ENCODE measurements around the gene TMED6. TPM values are rescaled to one million over a fixed set of nuclear protein-coding genes. Genes with fewer than 3 reads are reported as not detected.

Gene TMED6
- total RNA-seq, 1 experiment from 2014 or later, result 0.91 TPM

GRCh38 chr16:69313469-69313868, 38.1 kb downstream of the TMED6 start:
- H3K36me3 ChIP-seq (ENCODE audit: control insufficient read depth in 1 of 2, insufficient read depth in 2 of 2, low read length in 2 of 2), result peaks cover 16 to 29% of the 10 kb centered on the region in 2 experiments; a peak in 3 of 4 replicates
- H3K4me3 ChIP-seq (replicated peaks in 1 of 2; ENCODE audit: low read depth in 1 of 2, low read length in 2 of 2), result no peak overlapping the region
- BruUV-seq (replicated peaks), result no TSS peak
- intact Hi-C loops (cut with micrococcal nuclease), result no loop called here
- no peak overlapping the region for H3K27ac ChIP-seq (ENCODE audit: low read depth, low read length)
- no peak overlapping the region for H2AFZ ChIP-seq (ENCODE audit: low read depth, low read length, poor library complexity, severe bottlenecking)
- H3K9me3 ChIP-seq (ENCODE audit: control insufficient read depth in 1 of 2, insufficient read depth in 1 of 2, low read depth in 1 of 2, low read length in 2 of 2), result no peaks in the 10 kb centered on the region
- no peak for ATAC-seq
- POLR2A ChIA-PET, result no interaction called here
- CTCF ChIA-PET, result no interaction called here
- no peak for DNase-seq (ENCODE audit: low read depth, low spot score)
- no peak overlapping the region for H3K9ac ChIP-seq (ENCODE audit: low read length)
- H3K4me2 ChIP-seq (ENCODE audit: low read length), result no peak overlapping the region
- no peaks in the 10 kb centered on the region for H4K20me1 ChIP-seq (ENCODE audit: insufficient read depth)
- H3K9me2 ChIP-seq (ENCODE audit: insufficient read depth), result no peaks in the 10 kb centered on the region
- no peak for TF ChIP-seq EZH2phosphoT487 (IDR thresholded peaks at IDR 0.05; ENCODE audit: borderline replicate concordance)
- no peak for TF ChIP-seq YY1 (IDR thresholded peaks at IDR 0.05; ENCODE audit: extremely low read depth, insufficient replicate concordance, low read depth, low read length)
- TF ChIP-seq REST (IDR thresholded peaks at IDR 0.05; ENCODE audit: low read depth), result no peak
- no peak for TF ChIP-seq EGR1 (IDR thresholded peaks at IDR 0.05; ENCODE audit: low read depth)
- H3K27me3 ChIP-seq (ENCODE audit: insufficient read depth, low read length), result no peaks in the 10 kb centered on the region
- peaks cover 6 to 14% of the 10 kb centered on the region in 2 experiments for H3K4me1 ChIP-seq (ENCODE audit: control insufficient read depth in 1 of 2, insufficient read depth in 2 of 2, low read length in 2 of 2)
- peaks cover 55% of the 10 kb centered on the region for H3K79me2 ChIP-seq (ENCODE audit: insufficient read depth, low read length)
- RAD21 ChIA-PET (ENCODE audit: low non-redundant PET in 1 of 2, low total read pairs in 2 of 2, uncharacterized antibody in 2 of 2, unreplicated experiment in 2 of 2), result no interaction called here
